GM19452 (cell line): ENCODE measurements around the gene ADGRF4.

Source experiments
- ATAC-seq: cut with Tn5 transposase; IDR thresholded peaks from one replicate; pipeline ENCODE4 v1.9.1; 2021; ENCODE audit not compliant: unreplicated experiment

ADGRF4 gene, protein sequence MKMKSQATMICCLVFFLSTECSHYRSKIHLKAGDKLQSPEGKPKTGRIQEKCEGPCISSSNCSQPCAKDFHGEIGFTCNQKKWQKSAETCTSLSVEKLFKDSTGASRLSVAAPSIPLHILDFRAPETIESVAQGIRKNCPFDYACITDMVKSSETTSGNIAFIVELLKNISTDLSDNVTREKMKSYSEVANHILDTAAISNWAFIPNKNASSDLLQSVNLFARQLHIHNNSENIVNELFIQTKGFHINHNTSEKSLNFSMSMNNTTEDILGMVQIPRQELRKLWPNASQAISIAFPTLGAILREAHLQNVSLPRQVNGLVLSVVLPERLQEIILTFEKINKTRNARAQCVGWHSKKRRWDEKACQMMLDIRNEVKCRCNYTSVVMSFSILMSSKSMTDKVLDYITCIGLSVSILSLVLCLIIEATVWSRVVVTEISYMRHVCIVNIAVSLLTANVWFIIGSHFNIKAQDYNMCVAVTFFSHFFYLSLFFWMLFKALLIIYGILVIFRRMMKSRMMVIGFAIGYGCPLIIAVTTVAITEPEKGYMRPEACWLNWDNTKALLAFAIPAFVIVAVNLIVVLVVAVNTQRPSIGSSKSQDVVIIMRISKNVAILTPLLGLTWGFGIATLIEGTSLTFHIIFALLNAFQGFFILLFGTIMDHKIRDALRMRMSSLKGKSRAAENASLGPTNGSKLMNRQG

DNA sequence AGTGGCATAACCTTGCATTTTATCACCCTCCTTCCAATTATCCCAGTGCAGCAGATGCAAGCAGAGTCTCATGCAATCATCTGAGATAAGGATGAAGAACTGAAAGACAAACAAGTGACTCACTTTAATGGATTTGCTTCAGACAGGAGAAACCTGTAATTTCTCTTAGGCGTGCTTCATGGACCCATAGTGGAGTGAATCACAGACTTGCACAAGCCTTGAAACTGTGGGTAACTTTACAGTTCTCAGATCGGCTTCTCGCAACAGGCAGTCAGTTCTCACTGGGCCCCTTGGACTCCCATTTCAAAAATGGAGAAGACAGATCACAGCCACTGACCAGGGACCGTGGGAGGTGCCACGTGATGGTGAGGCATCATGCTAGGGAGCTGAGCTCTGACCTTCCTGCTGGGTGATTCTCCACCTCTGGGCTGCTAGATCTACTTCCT is at the start of gene ADGRF4:
Gene ADGRF4, plus strand, starts transcription at position 239 of the 446 bp plus-strand sequence. CDS start 8,666 bp downstream, outside the sequence.
- no peak for ATAC-seq

DNA sequence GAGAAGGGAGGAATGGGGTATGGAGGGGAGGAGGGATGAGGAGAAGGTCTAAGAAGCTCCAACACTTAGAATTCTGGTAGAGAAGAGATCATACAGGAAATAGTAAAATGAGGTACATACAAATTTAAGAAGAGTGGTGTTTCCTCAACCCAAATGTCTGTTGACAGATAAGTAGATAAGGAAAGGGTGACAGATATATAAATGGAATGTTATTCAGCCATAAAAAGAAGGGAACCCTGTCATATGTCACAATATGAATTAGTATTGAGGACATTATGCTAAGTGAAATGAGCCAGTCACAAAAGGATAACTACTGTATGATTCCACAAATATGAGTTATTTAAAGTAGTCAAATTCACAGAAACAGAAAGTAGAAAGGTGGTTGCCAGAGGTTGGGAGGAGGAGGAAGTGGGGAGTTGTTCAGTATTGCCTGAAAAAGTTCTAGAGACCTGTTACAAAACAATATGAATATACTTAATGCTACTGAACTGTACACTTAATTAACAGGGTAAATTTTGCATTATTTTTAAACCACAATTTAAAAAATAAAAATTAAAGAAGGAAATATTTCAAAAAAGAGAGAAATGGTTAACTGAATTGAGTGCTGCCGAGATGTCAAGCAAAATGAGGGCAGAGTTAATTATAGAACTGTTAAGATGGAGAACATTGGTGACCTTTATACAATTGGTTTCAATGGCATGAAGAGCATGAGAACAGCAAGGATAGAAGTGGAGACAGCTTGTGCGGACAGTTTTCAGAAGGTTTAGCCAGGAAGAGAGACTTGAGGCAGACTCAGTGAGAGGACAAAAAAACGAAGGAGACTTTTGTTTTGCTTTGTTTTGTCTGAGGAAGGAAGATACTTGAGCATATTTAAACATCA is 47.6 kb upstream of the ADGRF4 start:
- ATAC-seq: no peak

DNA sequence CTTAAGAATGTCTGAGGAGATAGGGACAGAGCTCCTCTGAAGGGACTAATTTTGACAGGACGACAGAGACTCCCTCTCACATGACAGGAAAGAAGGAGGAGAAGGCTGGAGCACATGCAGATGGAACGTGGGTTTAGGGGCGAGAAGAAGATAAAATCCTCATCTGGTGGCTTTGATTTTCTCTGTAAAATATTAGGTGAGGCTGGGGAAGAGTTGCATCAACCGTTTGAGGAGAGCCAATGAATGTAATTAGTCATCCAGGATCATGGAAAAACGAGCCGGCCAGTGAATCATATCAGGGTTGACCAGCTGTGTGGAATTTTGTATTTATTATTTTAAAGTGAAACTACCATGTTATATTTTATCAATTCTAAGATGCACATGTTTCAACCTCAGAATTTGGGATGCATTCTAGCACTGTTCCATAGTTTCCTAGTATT is 46.9 kb upstream of the ADGRF4 start:
- ATAC-seq: no peak

DNA sequence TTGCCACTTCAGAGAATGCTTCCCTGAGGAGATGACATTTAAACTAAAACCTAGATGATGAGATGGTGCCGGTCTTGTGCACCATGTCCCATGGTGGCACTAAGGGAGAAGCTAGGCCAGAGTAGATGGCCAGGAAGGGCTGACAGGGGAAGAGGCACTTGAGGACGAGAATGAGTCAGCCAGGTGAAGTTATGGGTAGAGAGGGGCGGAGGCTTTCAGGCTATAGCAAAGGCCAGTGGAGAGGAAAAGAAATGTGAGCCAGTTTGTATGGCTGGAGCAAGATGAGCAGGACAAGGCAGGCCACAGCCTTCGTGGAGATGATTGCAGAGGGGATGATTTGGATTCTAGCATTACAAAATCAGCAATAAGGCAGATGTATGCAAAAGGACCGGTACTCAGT is 44.7 kb upstream of the ADGRF4 start:
- no peak for ATAC-seq

DNA sequence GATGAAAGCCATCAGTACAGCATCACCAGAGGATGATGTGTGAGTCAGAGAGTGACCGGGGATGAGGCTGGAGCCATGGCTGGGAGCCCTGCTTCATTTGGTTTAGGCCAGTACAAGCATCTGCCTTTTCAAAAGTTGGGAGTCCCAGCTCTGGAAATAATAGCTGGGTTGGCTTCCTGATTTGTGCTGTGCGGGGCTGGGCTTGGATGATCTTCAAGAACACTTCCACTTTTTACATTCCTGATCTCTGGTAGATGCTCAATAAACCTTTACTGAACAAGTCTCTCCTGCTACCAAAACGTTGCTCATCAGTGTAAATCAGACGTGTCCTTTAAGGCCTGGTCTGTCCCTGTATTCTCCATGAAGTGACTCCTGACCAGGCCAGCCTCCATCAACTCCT is 44.1 kb upstream of the ADGRF4 start:
- no peak for ATAC-seq

DNA sequence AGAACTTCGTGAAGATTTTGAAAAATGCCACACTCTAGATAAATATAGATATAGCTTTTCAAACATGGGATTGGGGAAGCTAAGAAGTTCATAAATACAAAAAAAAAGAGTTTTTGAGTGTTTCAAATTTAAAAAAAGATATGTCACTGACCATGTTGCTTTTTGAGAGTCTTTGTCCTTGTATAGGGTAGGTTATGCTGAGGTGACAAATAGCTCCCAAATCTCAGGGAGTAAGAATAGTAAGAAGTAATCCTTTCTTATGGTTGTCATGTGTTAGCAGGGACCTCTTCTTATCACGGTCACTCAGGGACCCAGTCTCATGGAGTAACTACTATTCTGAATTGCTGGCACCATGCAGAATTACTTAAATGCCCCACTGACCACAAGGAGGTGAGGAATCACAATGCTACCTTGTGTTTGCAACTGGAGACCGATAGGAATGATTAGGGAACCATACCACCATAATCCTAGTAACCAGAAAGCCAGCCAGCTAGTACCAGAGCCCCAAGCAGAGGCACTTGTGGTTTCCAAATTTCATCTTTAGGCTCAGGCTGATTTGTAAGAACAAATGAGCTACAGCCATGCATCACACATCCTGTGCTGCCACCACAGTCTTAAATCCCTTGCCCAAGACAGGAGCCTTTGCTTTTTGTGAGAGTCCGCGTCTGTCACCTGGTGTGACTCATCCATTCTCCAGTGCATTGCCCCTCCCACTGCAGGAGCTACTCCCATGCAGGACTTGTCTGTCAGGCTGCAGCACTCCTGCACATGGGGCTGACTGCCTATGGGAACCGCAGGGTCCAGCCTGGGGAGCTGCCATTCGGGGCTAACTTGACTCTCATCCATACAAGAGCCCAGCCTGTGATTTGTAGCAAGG is 42.4 kb upstream of the ADGRF4 start:
- ATAC-seq: peak; percentile 55

DNA sequence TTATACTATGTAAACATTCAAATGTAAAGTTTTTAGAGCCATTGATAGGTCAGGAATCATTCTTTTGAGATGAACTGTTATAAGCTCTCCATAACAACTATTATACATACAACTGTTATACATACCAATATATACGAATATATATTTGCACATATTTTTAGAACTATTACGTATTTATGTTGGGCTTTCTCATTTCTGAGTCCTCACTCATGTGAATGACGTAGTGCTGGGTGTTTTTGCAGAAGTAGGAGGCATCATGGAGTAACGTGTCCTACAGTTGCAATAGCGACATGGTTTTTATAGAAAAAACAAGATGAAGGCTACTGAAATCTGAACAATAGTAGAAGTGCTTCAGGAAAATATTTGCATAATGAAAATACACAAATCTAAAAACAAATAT is 36.4 kb upstream of the ADGRF4 start:
- no peak for ATAC-seq

DNA sequence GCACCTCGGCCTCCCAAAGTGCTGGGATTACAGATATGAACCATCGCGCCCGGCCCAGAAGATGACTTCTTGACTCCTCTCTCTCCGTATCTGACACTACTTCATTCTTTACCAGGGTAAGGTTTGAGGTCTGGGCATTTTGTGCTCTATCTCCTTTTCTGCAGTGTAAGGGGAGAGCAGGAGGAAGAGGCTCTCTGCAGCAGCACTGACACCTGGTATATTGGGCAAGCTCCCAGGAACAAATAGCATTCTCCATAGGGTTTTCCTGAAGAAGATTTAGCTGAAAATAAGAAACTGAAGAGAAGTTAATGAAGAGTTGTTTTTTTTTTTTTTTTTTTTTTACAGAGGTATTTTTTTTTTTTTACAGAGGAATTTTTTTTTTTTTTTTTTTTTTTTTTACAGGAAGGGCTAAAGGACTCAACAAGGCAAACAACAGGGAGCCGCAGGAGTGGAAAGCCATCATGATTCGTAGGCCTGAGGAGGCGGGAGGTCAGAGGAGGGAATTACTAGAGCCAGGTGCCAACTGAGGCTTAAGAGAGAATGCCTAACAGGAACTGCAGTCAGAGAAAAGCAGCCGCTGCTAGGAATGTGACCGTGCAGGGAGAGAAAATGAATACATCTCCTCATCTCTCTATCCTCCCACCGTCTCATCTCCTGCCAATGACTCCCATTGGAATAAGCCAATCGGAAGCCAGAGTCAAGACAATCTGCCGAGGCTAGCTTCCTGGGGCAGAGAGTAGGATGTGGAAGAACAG is 34.7 kb upstream of the ADGRF4 start:
- ATAC-seq: no peak

DNA sequence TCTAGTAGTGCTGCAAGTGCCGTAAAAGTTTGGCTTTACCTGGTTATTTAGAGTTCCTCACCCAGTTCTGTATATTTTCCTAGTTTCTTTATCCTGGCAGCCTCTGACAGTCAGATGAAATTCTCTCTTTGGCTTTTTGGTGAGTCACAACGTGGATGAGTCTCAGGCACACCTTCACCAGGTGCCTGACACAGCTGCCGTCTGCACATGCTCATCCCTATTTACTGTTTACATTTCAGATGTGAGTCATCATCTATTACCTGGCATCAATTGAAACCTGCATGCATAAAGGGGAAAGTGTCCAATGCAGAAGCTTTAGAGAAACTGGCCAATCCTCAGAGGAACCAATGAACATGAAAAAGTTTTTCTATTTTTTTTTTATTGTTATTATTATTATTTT is 33.3 kb upstream of the ADGRF4 start:
- no peak for ATAC-seq

DNA sequence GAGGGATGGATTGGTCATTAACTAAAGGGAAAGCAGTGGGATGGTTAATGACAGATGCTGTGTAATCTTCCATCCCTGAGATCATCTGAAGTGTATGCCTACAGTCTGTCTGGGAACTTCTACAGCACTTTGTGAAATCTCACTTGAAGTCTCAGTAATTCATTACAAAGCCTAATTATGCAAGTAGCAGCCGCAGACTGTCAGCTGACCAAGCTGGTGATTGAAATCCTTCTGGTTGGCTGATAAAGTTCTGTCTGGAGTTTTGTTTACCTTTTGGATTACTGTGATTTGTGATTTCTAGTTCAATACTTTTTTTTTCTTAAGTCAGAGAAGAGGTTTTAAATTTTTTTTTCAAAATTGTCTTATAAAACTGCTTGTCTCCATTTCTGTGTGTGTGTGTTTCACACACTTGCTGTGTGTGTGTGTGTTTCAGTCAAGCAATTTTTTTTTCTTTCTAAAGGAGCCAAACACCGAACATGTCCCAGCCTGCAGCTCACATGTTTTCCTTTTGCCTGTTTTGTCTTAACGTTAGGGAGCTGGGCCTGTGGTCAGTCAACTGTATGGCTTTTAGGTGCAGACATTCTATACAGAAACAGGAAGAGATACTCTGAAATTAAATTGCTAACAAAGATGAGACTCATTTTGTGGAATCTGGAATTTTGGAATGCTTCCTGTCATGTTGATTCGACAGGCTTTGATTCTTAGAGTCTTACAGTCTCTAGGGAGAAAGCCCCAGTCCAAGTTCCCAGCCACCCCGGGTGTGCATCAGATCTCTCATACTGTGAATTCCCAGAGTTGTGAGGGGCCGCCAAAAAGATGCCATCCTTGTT is 28.5 kb upstream of the ADGRF4 start:
- no peak for ATAC-seq

DNA sequence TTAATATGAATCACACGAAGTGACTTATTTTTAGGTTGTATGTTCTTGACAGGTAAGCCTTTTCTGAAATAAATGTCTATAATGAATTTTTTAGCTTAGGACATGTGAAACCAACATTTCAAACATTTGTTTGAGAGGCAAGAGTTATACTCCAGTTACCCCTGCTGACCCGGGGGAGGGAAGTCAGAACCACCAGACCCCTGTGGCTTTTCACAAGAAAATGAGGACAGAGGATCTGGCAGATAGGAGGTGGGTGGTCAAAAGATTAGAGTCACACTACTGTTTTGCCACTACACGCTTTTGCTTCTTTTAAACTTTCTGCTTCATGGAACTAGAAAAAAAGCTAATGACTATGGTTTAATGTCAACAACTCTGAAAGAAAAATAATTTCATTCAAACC is 27.5 kb upstream of the ADGRF4 start:
- no peak for ATAC-seq

DNA sequence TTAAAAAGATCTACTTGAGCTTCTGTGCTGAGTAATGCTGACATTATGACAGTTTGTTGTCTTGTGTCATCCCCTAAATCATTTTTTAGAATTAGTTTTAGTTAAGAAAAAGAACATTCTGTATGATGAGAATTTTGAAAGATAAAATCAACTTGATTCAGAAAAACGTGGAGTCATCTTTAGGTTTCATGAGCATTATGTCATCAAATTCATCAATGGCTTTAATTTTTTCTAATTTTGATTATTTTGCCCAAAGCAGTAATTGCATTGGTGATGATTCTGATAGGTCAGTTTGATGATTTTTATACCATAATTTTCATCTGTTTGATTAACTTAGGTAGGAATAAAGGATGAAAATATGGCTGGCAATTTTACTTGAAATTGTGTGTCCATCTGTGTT is 26.6 kb upstream of the ADGRF4 start:
- no peak for ATAC-seq

DNA sequence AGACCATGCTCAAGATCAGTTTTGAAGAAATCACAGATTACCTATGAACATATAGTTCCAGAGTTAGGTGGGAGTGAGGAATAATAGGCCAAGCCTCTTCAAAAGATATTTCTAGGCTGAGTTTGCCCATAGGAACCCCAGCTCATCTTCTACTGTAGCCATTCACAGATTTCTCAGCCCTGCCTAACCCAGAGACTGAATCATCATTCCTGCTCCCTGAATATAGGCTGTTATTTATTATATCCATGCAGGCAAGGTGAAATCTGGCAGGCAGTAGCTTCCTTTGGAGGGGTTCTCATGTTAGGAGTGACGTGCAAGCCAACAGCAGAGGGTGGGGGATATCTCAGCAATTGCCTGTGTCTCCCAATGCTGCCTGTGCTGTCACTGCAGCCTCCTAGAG is 25.6 kb upstream of the ADGRF4 start:
- no peak for ATAC-seq

DNA sequence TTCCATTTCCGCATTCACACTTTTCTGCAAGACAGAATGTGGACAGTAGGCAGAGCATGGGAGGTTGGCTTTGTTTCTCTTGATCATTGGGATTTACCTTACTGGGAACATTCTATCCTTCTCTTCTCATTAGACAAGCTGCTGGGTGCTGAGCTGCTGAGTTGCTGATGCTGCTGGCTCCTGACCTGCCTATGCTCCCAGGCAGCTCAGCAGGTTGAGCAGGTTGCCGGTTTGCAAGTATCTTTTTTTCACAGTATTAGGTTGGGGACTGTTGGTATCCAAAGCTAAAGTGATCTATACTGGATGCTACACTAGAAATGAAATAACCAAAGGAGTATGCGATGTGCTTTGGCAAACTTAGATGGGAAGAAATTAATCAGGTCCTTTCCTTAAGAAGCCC is 23.7 kb upstream of the ADGRF4 start:
- no peak for ATAC-seq

DNA sequence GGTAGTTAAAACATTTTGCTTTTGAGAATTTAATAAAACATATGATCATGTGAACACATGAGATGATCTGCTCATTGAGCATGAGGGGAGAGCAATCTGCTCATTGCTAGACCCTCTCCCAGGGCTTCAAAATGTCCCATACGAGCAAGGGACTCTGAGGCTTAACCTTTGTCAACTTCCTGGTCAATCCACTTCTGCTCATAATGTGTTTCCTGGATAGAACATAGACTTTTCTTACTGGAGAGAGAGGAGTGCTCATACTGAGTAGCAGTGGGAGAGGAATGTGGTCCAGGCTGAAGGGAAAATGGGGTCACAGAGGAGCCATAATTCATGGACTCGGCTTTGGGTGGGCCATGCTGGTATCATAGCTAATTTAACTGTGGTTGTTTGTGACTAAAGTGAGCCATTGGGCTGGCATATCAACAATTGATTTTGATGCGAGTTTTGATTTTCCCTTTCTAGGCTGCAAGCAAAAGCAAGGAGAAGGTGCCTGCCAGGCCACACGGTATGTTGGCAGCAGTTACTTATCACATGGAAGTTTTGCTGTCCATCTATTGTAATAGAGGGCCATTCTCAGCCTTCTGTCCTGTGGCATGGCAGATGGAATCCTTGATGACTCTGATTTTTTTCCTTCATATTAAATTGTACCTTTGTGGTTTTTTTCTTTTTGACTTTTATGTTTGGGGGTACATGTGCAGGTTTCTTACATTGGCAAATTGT is 20.8 kb upstream of the ADGRF4 start:
- ATAC-seq: no peak

DNA sequence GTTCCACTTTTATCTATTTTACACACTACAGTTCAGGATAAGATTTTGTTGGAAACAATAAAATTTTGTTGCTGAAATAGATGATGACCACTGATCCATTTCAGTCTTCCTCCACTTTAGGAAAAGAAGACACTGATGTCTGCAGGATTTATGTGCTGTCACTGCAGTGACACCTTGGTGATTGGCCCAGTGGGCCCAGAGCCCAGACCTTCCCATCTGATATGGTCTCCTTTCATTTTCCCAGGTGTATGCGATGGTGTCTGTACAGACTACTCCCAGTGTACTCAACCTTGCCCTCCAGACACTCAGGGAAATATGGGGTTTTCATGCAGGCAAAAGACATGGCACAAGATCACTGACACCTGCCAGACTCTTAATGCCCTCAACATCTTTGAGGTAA is 19.6 kb upstream of the ADGRF4 start:
- ATAC-seq: no peak

DNA sequence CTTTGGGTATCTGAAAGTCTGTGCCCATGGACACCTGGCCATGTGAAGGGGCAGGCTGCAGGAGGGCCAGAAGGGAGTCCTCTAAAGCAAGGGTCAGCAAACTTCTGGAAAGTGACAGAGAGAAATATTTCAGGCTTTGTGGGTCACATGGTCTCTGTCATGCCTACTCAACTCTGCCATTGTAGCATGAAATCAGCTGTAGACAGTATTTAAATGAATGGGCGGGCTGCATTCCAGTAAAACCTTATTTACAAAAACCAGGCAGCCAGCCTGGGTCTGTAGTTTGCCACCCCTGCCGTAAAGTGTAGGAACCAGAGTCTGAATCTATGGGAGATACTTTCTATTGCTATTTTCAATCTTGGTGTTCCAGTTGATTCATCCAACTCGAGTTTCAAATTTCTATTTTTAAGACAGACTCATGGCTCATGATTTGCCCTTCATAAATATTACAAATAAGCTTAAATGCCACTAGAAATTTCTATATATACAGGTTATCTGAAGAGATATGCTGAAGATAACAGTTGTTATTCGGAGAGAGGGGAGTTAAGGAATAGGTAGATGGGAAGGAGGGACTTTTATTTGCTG is 19.0 kb upstream of the ADGRF4 start:
- no peak for ATAC-seq

DNA sequence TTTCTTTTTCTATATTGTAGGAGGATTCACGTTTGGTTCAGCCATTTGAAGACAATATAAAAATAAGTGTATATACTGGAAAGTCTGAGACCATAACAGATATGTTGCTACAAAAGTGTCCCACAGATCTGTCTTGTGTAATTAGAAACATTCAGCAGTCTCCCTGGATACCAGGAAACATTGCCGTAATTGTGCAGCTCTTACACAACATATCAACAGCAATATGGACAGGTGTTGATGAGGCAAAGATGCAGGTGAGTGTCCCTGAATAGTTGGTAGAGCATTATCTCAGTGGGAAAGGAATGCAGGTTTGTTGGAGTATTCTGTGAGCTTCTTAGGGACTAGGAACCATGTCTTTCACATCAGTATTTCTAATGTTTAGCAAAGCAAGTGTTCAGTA is 18.3 kb upstream of the ADGRF4 start:
- no peak for ATAC-seq
